Erythroblast (primary cell): Measurements from ENCODE around the gene BMPR2.
A peak's percentile ranks its signal among the peaks of the same experiment; 100 is the strongest.
"Not testable (repeated sequence)": the region's sequence is repeated elsewhere in the genome, so short reads cannot be mapped to it uniquely, and the experiment has no call there.

Experiments used
- DNase-seq, 2 experiments: peaks; one replicate each; lab custom pipeline; 2025; lab: John Stamatoyannopoulos, UW
- GATA1 ChIP-seq: IDR thresholded peaks from 2 replicates; pipeline ENCODE4 v1.6.1; 2011; ENCODE audit warnings: low read depth, mild to moderate bottlenecking, control low read depth, low read length, moderate library complexity
- POLR2A ChIP-seq: IDR thresholded peaks from 2 replicates; pipeline ENCODE4 v1.6.1; 2011; ENCODE audit warnings: mild to moderate bottlenecking, low read length

BMPR2 gene

GRCh38 chr2:202411097-202411496, 35.0 kb downstream of the BMPR2 start:
- TF ChIP-seq GATA1, result no peak
- DNase-seq, result no peak

GRCh38 chr2:202418027-202418426, 41.9 kb downstream of the BMPR2 start:
- DNase-seq, result peak in 1 of 2 experiments; percentile 22
- no peak for TF ChIP-seq GATA1
- no peak for TF ChIP-seq POLR2A

GRCh38 chr2:202418511-202418910, 42.4 kb downstream of the BMPR2 start:
- DNase-seq, result peak in 1 of 2 experiments; percentile 9
- no peak for TF ChIP-seq GATA1
- no peak for TF ChIP-seq POLR2A

- TF ChIP-seq POLR2A (no peak), GATA1 (no peak)
- DNase-seq, result no peak
These were observed 47.0 kb downstream of the BMPR2 start for GRCh38 chr2:202423139-202423538.

- DNase-seq, result no peak
- TF ChIP-seq POLR2A (no peak), GATA1 (no peak)
These were observed 48.9 kb downstream of the BMPR2 start for GRCh38 chr2:202425036-202425435.

- TF ChIP-seq POLR2A (no peak), GATA1 (no peak)
- no peak for DNase-seq
These were observed 50.6 kb downstream of the BMPR2 start for GRCh38 chr2:202426751-202427150.

GRCh38 chr2:202429164-202429980, 53.2 kb downstream of the BMPR2 start:
- TF ChIP-seq POLR2A, result no peak
- no peak for TF ChIP-seq GATA1
- no peak for DNase-seq

GRCh38 chr2:202432776-202433175, 56.6 kb downstream of the BMPR2 start:
- TF ChIP-seq POLR2A (no peak), GATA1 (no peak)
- no peak for DNase-seq

- TF ChIP-seq POLR2A (no peak), GATA1 (no peak)
- DNase-seq, result no peak
These were observed 58.3 kb downstream of the BMPR2 start for GRCh38 chr2:202434472-202434871.

GRCh38 chr2:202436626-202437025, 60.5 kb downstream of the BMPR2 start:
- TF ChIP-seq GATA1, result no peak
- no peak for TF ChIP-seq POLR2A
- no peak for DNase-seq

GRCh38 chr2:202440117-202440516, 64.0 kb downstream of the BMPR2 start:
- DNase-seq, result not testable (repeated sequence)

- peak; percentile 44 for TF ChIP-seq POLR2A
- TF ChIP-seq GATA1, result no peak
- peak; percentile 65 to 90 for DNase-seq
These were observed 66.8 kb downstream of the BMPR2 start for GRCh38 chr2:202442882-202443281.

- TF ChIP-seq GATA1 (no peak), POLR2A (no peak)
- no peak for DNase-seq
These were observed 67.9 kb downstream of the BMPR2 start for GRCh38 chr2:202444000-202444399.

GRCh38 chr2:202449344-202449743, 73.2 kb downstream of the BMPR2 start:
- no peak for DNase-seq
- TF ChIP-seq POLR2A, result no peak
- TF ChIP-seq GATA1, result no peak

GRCh38 chr2:202450785-202451184, 74.7 kb downstream of the BMPR2 start:
- TF ChIP-seq GATA1 (no peak), POLR2A (no peak)
- DNase-seq, result peak in 1 of 2 experiments; percentile 16

GRCh38 chr2:202452744-202453143, 76.6 kb downstream of the BMPR2 start:
- TF ChIP-seq POLR2A, result no peak
- TF ChIP-seq GATA1, result no peak
- no peak for DNase-seq
